AG08396 (cell line): ENCODE results near the gene MARCHF9.
"Not testable (repeated sequence)": the region's sequence is repeated elsewhere in the genome, so short reads cannot be mapped to it uniquely, and the experiment has no call there.

Source experiments
- DNase-seq: peaks from one replicate; pipeline ENCODE4 v3.0.0; 2012; ENCODE audit warnings: low spot score, mixed read lengths

The MARCHF9 gene, protein sequence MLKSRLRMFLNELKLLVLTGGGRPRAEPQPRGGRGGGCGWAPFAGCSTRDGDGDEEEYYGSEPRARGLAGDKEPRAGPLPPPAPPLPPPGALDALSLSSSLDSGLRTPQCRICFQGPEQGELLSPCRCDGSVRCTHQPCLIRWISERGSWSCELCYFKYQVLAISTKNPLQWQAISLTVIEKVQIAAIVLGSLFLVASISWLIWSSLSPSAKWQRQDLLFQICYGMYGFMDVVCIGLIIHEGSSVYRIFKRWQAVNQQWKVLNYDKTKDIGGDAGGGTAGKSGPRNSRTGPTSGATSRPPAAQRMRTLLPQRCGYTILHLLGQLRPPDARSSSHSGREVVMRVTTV

DNA sequence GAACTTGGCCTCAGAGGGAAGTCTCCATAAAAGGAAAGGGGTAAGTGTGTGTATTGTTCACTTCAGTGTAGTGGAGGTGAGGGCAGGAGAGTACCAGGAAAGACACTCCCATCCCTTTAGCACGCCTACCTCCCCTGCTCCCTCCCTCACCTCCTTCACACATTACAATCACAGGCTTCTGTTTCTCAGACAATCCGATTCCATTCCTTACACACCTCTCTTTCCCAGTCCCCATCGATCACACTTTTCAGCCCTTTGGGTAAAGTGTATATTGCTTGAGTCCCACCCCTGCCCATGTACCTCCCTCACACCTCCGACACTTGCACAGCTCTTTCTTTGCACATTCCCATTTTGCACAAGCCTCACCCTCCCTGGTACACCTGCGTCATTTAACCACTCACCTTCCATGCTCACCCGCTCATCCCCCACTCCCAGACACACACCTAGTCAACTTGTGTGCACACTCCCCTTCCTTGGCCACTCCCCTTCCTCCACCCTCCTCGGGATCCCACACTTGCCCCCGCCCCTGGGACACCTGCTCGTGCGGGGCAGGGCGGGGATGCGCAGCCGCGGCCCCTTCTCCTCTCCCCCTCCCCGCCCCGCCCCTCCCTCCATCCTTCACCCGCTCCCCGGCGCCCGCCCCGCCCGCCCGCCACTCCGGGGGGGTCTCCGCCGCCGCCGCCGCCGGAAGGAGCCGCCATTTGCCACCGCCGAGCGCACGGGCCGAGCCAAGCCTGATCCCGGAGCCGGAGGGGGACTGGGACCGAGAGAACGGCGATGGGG is at the start of gene MARCHF9:
TSS of gene MARCHF9 (plus strand) at position 693 of the 783 bp plus-strand sequence. CDS start 426 bp downstream, outside the sequence.
- no peak for DNase-seq

DNA sequence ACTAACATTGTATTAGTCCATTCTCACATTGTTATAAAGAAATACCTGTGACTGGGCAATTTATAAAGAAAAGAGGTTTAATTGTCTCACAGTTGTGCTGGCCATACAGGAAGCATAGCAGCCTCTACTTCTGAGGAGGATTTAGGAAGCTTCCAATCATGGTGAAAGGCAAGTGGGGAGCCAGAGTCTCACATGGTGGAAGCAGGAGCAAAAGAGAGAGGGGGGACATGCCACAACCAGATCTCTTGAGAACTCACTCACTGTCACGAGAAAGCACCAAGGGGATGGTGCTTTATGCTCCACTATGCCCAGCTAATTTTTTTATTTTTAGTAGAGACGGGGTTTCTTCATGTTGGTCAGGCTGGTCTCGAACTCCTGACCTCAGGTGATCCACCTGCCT is 47.7 kb upstream of the MARCHF9 start:
- DNase-seq = no peak

DNA sequence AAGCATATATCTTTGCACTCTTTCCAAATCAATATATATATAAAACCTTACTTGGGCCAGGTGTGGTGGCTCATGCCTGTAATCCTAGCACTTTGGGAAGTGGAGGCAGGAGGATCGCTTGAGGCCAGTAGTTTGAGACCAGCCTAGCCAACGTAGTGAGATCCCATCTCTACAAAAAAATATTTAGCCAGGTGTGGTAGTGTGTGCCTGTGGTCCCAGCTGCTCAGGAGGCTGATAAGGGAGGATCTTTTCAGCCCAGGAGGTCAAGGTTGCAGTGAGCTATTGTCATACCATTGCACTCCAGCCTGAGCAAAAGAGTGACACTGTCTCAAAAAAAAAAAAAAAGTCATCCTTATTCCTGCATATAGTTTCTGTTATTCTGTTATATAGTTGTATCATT is 46.6 kb upstream of the MARCHF9 start:
- DNase-seq = no peak

DNA sequence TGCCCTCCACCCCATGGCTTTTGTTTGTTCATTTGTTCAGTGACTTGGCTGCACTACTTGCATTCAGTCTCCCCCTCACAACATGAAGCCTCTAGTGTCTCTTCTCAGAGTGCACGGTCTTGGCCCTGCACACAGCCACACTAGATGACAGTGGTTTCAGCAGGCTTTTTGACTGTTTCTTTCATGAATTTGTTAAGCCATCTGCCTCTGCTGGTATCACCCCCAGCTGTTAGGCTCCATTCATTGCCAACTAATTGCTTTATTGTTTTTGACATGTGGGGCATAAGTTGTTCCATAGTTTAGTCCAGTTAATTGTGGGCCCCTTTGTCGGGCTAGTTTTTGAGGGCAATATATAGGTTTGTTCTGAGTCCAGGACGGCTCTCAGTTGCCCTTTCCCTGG is 42.2 kb upstream of the MARCHF9 start:
- DNase-seq = no peak

DNA sequence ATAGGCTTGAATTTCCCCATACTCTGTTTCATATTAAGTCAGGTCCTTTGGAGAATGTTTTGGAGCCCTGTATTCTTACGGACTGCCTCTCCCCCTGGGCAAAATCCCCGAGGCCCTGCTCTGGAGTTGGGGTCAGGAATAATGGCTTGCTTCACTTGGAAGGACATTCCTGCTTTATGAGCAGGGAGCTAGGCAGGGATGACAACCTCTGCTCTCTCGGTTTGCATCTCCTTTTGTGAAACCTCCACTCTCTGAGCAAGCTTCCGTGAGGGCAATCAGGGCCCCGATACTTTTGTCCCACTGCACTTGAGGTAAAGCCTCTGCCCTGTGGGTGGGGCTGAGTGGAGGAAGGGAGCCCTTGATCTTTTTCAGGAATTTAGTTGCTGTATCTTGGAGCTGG is 41.7 kb upstream of the MARCHF9 start:
- DNase-seq = no peak

DNA sequence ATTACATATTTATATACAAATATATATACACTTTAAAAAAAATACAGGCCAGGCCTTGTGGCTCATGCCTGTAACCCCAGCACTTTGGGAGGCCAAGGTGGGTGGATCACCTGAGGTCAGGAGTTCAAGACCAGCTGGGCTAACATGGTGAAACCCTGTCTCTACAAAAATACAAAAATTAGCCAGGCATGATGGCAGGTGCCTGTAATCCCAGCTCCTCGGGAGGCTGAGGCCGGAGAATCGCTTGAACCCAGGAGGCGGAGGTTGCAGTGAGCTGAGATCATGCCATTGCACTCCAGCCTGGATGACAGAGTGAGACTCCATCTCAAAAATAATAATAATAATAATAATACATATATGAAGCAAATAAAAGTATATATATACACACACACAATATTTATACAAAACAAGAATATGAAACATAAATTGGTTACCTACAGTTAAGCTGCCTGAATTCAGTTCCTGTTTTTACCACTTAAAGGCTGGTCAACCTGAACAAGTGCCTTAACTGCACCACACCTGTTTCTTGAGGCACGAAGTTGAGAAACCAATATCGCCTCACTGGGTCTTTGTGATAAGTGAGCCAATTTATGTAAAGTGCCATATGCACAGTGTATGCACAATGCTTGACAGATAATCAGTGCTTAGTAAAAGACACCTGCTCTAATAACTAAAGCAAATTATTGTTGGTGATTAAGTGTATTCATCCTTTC is 39.7 kb upstream of the MARCHF9 start:
- not testable (repeated sequence) for DNase-seq

DNA sequence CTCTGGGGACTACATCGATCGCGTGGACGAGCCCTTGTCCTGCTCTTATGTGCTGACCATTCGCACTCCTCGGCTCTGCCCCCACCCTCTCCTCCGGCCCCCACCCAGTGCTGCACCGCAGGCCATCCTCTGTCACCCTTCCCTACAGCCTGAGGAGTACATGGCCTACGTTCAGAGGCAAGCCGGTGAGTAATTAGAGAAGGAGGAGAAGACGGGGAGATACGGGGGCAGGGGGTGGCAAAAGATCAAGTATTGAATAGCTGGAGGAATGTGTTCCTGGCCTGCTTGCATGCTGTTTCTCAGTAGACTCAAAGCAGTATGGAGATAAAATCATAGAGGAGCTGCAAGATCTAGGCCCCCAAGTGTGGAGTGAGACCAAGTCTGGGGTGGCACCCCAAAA is 39.1 kb upstream of the MARCHF9 start:
- DNase-seq = no peak

DNA sequence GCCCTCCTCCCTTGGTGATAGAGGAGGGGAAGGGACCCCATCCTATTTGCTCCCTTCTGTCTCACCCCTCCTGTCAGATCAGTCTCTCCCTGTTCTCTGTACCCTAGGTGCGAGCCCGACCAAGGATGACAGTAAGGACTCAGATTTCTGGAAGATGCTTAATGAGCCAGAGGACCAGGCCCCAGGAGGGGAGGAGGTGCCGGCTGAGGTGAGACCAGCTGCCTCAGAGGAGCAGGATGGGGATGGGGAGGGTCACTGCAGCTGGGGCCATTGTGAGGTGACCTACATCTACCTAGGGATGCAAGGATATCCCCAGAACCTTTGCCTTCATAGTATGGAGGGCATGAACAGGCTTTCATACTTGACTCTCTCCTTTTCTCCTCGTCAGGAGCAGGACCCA is 38.6 kb upstream of the MARCHF9 start:
- DNase-seq = no peak

DNA sequence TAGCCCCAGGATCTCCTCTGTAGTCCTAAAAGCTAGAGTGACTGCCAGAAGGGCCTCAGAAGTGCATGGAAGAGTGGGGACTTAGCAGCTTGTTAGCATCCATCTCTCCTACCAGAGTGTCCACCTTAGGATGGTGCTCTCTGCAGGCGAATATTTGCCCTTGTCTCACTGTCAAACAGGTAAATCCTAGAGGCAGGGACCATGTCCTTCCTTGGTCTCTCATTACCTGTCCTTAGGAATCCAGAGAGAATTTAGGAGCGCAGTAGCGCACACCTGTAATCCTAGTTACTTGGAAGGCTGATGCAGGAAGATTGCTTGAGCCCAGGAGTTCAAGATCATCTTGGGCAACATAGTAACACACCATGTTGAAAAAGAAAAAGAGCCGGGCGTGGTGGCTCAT is 37.8 kb upstream of the MARCHF9 start:
- DNase-seq = no peak

DNA sequence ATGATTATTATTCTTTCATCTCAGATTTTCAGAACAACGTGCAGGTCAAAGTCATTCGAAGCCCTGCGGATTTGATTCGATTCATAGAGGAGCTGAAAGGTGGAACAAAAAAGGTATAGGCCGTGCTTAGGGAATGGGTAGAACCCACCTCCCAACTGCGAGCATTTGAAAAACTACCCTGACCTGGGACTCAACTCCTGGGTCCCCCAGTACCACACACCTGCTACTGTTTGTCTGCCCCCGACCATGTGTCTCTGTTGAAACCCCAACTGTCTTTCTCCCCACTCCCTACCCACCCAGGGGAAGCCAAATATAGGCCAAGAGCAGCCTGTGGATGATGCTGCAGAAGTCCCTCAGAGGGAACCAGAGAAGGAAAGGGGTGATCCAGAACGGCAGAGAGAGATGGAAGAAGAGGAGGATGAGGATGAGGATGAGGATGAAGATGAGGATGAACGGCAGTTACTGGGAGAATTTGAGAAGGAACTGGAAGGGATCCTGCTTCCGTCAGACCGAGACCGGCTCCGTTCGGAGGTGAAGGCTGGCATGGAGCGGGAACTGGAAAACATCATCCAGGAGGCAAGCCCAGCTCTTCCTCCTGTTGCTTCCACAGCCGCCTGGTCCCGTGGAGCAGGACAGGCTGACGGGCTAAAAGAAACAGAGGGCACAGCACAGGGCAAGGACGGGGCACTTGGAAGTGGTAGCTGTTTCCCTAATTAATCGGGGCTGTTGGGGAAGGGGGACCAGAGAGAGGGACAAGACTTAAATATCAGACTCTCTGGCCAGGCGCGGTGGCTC is 36.9 kb upstream of the MARCHF9 start:
- no peak for DNase-seq

DNA sequence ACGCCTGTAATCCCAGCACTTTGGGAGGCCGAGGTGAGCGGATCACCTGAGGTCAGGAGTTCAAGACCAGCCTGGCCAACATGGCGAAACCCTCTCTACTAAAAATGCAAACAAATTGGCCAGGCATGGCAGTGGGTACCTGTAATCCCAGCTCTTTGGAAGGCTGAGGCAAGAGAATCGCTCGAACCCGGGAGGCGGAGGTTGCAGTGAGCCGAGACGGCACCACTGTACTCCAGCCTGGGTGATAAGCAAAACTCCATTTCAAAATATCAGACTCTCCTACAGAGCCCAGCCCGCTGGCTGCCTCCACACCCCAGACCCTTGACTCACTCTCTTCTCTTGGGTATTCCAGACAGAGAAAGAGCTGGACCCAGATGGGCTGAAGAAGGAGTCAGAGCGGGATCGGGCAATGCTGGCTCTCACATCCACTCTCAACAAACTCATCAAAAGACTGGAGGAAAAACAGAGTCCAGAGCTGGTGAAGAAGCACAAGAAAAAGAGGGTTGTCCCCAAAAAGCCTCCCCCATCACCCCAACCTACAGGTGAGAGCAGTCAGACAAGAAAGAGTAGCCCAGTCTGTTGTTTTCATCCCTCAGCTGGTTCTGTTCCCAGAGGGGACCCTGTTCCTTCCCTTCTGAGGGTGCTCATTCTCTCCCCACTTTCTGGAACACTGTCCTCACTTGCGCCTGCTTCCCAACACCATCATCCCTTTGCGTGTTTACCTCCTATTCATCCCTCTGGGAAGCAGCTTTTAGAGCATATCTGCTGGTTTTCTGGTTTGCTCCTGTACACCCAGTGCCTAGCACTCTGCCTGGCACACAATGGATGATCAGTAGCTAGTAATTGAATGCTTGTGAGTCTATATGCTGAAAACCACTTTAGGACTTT is 36.0 kb upstream of the MARCHF9 start:
- DNase-seq = no peak

DNA sequence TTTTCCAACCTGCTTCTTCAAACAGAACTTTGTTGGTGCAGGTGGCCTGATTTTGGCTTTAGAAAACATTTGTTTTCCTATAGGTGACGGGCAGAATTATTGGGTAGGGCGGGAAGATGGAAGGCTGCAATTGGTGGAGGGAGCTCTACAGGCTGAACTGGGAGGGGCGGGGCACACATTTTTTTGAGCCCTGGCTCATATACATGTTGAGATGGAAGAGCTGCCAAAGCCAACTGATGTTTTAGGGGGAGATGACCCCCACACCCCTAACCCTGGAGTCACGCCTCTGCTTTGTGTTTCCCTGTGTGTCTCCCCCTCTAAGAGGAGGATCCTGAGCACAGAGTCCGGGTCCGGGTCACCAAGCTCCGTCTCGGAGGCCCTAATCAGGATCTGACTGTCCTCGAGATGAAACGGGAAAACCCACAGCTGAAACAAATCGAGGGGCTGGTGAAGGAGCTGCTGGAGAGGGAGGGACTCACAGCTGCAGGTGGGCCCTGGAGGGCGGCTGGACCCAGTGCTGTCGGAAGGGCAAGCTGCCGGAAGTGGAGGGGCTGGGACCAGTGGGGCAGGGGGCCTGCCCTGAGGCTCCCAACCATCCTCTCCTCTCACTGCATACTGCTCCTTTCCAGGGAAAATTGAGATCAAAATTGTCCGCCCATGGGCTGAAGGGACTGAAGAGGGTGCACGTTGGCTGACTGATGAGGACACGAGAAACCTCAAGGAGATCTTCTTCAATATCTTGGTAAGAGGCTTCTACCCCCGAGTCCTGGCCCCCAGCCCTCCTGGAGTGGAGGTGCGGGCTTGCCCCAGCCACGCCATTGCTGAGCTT is 34.9 kb upstream of the MARCHF9 start:
- no peak for DNase-seq

DNA sequence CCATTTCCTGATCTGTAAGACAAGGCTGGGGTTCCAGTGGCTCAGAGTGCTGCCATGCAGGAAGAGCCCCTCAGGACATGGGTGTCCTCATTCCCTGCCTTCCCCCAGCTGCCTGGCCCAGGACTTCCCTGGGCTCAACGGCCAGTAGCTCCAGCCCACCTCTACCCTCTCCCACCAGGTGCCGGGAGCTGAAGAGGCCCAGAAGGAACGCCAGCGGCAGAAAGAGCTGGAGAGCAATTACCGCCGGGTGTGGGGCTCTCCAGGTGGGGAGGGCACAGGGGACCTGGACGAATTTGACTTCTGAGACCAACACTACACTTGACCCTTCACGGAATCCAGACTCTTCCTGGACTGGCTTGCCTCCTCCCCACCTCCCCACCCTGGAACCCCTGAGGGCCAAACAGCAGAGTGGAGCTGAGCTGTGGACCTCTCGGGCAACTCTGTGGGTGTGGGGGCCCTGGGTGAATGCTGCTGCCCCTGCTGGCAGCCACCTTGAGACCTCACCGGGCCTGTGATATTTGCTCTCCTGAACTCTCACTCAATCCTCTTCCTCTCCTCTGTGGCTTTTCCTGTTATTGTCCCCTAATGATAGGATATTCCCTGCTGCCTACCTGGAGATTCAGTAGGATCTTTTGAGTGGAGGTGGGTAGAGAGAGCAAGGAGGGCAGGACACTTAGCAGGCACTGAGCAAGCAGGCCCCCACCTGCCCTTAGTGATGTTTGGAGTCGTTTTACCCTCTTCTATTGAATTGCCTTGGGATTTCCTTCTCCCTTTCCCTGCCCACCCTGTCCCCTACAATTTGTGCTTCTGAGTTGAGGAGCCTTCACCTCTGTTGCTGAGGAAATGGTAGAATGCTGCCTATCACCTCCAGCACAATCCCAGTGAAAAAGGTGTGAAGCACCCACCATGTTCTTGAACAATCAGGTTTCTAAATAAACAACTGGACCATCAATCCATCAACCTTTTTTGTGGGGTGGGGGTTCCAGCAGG is 34.0 kb upstream of the MARCHF9 start:
- DNase-seq = no peak

DNA sequence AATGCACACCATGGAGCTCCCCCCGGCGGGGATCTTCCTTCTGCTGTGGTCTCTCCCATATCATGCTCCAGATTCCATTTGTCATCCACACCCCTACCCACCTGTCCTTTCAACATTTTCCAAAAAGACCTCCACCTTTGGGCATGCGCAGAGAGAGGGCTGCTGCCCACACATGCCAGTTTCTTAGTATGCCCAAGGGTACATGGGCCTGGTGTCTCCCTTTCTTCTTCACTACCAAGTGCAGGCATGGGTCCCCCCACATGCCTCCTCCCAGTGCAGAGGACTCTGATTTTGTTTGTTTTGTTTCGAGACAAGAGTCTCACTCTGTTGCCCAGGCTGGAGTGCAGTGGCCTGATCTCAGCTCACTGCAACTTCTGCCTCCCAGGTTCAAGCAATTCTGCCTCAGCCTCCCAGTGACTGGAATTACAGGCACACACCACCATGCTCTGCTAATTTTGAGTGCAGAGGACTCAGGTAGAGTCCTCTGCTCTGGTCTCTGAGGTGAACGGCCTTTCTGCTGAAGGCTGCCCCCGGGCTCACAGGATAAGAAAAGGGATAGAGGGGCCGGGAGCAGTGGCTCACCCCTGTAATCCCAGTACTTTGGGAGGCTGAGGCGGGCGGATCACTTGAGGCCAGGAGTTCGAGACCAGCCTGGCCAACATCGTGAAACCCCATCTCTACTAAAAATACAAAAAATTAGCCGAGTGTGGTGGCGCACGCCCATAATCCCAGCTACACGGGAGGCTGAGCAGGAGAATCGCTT is 32.9 kb upstream of the MARCHF9 start:
- DNase-seq = not testable (repeated sequence)

DNA sequence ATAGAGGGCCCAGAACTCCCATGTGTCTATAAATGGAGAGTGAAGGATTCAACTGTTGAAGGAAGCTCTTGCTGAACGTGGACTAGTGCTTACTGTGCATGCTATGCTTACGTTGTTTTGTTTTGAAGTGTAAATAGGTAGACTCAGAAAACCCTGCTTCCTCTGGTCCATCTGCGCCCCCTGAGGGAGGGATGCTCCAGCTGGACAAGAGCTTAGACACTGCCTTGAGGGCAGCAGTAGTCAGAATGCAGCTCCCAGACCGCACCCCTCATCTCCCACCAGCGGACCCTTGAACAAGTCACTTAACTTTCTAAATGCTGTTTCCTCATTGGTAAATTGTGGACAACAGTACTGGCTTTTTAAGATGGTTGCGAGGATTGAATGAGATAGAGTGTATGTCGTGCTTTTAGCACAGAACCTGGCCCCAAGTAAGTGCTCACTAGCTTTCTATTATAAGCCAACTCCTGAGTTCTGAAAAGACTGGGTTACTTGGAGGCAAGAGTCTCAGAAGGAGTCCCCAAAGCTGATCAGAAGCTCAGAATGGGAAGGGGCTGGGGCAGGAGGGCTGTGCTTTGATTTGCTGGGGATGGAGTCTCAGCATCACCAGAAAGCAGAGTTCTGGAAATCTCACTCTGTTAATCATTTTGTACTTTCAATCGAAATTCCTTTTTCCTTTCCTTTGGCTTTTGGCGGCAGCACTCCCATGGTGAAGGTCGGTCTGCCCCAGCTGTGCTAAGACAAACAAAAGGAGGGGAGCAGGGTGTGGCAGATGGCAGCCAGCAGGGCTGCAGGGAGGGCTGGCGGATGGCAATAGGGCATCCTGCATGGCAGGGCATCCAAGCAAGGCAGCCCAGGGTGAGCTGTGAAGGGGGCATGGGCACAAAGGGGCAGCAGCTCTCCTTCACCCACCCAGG is 31.9 kb upstream of the MARCHF9 start:
- DNase-seq = no peak

DNA sequence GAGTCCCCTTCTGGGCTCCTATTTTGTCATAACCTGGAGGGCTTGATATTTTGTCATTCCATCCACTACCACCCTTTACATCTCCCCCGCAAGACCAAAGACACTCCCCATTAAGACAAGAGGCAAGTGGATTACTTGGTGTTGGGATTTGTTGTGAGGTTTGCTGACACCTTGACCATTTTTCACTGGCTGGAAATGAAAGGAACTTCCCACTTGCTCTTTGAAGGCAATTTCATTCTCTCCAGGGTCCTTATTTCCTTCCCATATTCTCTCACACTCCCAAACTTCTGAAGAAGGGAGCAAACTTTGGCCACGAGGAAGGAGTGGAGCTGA is 31.3 kb upstream of the MARCHF9 start:
- no peak for DNase-seq
